HG03196 (cell line): ENCODE measurements around the gene PHOX2A.

ENCODE experiments used
- ATAC-seq: cut with Tn5 transposase; IDR thresholded peaks from one replicate; pipeline ENCODE4 v1.9.1; 2021; ENCODE audit not compliant: unreplicated experiment

Gene PHOX2A

DNA sequence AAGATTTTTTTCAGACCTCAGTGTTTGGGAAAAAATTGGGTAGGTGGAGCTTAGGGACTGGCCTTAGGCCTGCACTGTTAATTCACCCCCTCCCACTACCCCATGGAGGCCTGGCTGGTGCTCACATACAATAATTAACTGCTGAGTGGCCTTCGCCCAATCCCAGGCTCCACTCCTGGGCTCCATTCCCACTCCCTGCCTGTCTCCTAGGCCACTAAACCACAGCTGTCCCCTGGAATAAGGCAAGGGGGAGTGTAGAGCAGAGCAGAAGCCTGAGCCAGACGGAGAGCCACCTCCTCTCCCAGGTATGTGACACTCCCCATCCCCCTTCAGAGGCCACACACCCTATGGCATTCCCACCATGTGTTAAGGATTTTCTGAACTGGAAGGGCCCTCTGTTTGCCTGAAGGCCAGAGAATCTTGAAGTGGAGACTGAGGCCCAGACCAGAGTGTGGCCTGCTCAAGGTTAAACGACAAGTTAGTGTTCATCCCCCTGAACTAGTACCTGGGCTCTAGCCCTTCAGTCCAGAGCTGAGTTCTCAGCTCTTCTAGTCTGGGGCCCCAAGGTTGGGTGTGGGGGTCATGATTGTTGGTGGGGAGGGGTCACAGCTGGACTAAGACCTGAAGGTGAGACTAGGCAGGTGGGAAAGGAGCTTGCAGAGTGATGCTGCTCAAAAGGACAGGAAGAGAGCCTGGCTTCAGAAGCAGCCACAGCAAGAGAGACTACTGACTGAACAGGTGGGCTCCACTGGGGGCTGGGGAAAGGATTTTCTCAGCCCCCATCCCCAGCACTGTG, 54.3 kb downstream of the PHOX2A start:
- no peak for ATAC-seq
